ENCODE data around the gene PPM1E. TPM values are rescaled to one million over a fixed set of nuclear protein-coding genes. Genes with fewer than 3 reads are reported as not detected.
"Not testable (repeated sequence)": the region's sequence is repeated elsewhere in the genome, so short reads cannot be mapped to it uniquely, and the experiment has no call there.

The PPM1E gene
- 0.43 and 0.47 TPM in 2 replicates for total RNA-seq (2014; rRNA removed; shearing (Covaris generic))
- polyA plus RNA-seq (2015; cell fraction: cytosol; rRNA removed): 0.98 and 1.0 TPM in 2 replicates
- polyA plus RNA-seq (2015; cell fraction: nucleus; rRNA removed): 1.1 and 1.5 TPM in 2 replicates

DNA sequence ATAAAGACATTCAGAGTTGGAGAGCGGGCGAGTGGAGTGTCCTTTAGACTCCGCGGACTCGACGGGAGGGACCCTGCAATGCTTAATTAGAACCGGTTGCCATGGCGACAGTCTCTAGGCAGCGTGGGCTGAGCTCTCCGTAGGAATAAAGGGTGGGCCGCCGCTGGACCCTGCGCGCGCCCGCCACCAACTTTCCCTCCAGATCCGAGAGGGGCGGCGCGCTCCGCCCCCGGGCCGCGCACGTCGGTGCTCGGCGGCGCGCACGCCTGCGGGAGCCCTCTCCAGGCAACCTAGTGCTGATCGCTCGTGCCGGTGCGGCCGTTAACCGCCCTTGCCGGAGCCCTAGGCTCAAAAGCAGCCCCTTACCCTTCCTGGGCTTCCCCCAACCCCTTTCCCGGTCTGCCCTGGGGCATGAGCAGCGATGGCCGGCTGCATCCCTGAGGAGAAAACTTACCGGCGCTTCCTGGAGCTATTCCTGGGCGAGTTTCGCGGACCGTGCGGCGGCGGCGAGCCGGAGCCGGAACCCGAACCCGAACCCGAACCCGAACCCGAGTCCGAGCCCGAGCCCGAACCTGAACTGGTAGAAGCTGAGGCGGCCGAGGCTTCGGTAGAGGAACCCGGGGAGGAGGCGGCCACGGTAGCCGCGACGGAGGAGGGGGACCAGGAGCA, at the start of gene PPM1E:
Gene PPM1E, plus strand, starts transcription at position 278 of the 669 bp plus-strand sequence.
- DNase-seq (ENCODE audit: low read depth): peak; percentile 64

DNA sequence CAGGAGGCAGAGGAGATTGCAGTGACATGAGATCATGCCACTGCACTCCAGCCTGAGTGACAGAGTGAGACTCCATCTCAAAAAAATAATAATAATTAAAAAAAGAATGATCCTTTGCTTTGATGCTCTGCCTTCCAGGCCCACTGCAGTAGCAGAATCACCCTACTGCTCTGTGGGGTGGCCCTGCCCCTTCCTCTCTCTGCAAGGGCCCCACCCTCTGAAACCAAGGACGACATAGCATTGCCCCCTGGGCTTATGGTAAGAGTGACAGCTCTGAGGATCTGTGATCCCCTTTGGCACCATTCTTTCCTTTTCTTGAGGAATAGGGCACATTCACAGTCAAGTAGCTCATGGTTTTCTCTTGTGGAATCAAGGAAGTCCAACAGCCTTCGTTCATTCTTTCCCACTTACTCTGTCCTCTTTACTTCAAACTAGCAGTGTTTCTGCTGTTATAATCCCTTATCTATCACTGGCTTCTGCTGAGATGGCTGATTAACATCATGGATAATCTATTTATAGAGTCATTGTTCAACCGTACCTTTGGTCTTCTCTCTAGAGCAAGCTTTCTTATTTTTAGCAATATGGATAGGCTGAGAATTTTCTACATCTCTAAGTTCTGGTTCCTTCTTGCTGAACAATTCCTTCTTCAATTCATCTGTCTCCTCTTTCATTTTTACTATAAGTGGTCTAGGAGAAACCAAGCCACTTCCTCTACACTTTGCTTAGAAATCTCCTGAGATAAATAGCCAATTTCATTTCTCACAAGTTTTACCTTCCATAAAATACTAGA, 49.1 kb upstream of the PPM1E start:
- no peak for DNase-seq (ENCODE audit: low read depth)

- no peak for DNase-seq (ENCODE audit: low read depth)
Observed at GRCh38 chr17:58710948-58711552, 44.6 kb upstream of the PPM1E start.

DNA sequence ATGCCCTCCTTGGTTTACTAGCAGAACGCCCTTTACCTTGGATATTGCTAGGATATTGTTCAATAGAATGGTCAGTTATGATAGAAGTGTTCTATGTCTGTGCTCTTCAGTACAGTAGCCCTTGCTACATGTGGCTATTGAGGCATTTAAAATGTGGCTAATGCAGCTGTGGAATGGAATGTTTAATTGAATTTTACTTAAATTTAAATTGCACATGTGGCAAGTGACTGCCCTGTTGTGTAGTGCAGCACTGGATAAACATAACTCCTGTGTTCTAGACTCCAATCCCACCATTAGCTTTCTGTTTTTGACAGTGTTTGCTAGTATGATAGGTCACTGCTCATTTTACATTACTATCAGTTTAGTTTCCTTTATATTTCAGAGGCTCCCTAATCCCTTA, 33.4 kb upstream of the PPM1E start:
- no peak for DNase-seq (ENCODE audit: low read depth)

GRCh38 chr17:58722696-58723095, 33.0 kb upstream of the PPM1E start:
- no peak for DNase-seq (ENCODE audit: low read depth)

DNA sequence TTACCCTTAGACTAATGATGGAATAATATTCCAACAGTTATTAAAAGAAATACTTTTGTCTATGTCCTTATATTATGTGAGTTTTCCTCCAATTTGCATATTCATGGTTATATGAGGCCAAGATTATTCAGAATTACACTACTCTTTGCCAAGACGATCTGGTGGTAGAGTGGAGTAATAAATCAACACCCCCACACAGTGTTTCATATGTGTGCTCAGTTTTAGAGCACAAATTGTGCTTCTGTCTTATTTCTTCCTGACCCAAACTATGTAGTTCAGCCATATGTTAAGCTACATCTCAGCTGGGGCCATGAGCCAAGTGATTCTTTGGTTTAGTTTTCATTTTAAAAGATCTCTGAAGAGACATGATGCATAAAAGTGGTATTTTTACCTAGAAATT, 26.9 kb upstream of the PPM1E start:
- no peak for DNase-seq (ENCODE audit: low read depth)

GRCh38 chr17:58730937-58731336, 24.7 kb upstream of the PPM1E start:
- no peak for DNase-seq (ENCODE audit: low read depth)

DNA sequence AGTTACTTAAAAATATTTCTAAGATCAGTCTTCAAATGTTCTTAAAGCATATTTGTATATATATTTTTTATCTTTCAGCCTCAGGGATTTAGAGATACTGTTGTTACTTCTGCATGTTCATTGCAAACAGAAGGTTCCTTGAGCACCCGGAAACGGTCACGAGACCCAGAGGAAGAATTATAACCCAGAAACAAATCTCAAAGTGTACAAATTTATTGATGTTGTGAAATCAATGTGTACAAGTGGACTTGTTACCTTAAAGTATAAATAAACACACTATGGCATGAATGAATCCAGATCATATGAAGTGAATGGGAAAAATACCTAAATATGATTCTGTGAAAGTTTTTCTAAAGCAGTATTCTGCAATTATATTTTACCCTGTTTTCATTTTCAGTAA, 21.6 kb upstream of the PPM1E start:
- no peak for DNase-seq (ENCODE audit: low read depth)

DNA sequence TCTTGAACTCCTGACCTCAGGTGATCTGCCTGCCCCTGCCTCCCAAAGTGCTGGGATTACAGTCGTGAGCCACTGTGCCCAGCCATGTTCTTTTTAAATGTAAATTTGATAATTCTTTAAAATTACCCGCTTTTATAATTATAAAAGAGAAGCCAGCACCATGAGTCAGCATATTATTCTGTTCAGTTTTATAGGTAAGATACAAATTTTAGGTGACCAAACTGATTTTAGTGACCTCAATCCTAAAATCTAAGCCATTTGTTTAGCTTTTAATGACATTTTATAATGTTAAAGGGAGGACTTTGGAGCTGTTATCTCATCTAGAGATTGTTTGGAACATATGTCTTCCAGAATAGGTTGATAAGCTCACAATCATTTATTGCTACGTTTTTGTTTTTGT, 20.8 kb upstream of the PPM1E start:
- DNase-seq (ENCODE audit: low read depth): no peak

GRCh38 chr17:58741121-58741625, 14.5 kb upstream of the PPM1E start:
- peak; percentile 1 for DNase-seq (ENCODE audit: low read depth)

DNA sequence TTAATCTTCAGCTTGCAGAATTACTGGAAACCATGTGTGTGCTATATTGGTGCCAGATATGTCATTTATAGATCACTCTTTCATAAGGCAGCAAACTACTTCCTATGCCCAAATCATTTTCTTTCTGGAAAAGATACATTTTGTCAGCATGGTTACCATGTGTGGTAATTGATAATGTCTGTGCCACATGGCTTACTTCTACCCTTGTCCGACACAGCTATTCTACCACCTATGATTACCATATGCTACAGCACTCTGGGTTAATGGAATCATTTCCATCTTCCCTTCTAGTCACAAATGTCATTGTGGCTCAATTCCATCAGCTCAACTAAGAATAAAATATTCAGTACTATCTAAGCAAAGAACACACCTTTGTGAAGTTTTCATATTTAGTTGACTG, 8.0 kb upstream of the PPM1E start:
- no peak for DNase-seq (ENCODE audit: low read depth)

GRCh38 chr17:58749627-58750026, 6.0 kb upstream of the PPM1E start:
- not testable (repeated sequence) for DNase-seq (ENCODE audit: low read depth)

DNA sequence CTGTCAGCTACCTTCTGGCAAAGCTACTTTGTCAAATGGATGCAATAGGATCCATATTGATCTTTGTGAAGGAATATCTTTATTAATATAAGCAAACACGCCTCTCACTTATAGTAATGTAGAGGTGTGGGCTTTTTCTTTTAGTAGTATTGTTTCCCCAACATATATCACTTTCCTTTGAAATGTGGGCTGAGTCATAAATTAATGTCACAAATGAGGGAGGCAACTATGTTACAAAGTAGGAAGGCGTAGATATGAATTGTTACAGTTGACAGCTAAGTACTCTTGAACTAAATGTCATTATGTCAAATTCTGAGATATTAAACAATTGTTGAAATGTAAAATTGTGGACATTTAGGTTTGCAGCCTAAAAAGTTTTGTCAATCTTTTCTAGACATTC, 2.6 kb upstream of the PPM1E start:
- no peak for DNase-seq (ENCODE audit: low read depth)

DNA sequence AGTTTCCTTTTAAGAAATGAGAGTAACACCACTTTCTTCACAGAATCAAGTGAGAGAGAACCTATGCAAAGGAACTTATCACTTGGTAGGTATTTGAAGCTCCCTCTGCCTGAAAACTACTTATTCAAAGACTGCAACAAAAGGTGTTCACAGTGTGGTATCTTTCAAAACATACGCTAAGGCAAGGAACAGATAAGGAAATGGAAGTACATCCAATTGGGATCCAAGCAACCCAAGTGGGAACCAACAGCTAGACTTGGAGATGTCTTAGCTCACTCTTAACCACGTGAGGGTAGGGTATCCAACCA, 431 bp upstream of the PPM1E start:
- no peak for DNase-seq (ENCODE audit: low read depth)

- DNase-seq (ENCODE audit: low read depth): peak; percentile 0
Observed at GRCh38 chr17:58756246-58757161, 850 bp downstream of the PPM1E start.

GRCh38 chr17:58757162-58757613, 1.5 kb downstream of the PPM1E start:
- DNase-seq (ENCODE audit: low read depth): no peak

DNA sequence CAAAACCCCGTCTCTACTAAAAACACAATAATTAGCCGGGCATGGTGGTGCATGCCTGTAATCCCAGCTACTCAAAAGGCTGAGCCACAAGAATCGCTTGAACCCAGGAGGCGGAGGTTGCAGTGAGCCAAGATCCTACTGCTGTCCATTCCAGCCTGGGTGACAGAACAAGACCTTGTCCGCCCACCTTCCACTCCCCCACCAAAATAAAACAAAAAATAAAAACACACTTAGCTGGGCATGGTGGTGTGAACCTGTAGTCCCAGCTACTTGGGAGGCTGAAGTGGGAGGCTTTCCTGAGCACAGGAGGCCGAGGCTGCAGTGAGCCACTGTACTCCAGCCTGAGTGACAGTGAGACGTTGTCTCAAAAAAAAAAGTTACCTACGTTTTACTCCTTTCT, 3.2 kb downstream of the PPM1E start:
- DNase-seq (ENCODE audit: low read depth): no peak

DNA sequence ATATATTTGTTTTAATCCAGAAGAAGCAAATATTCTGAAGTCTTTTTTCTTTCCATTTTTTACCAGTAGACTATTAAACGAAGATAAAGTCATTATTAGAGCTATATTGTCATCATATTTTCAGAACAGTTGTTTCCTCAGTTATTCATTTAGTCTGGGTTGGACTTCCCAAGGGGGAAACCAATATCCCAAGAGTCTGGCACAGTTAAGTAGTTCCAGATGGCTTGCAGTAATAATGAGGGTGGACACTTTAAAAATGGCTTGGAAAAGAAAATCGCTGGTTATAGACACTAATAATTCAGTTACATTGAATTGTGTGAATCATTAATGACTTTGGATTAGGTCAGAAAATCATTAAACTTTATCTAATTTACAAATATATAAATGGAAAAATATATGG, 3.9 kb downstream of the PPM1E start:
- no peak for DNase-seq (ENCODE audit: low read depth)

- no peak for DNase-seq (ENCODE audit: low read depth)
Observed at GRCh38 chr17:58760248-58760647, 4.6 kb downstream of the PPM1E start.

DNA sequence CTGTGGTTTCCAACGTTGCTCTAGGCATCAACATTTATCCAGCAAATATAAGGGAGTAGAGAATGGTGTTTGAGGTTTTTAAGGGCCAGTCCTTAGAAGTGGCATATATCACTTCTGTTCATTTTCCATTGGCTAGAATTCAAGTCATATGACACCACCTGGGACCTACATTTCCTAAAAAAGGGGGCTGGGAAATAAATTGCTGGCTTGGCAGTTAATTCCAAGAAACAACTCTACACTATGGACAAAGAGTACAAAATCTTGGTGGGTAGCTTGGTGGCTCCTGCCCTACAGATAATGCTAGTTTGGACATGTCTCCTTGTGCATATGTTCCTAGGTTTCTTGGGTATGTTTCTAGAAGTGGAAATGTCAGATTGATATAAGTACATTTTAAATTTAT, 7.6 kb downstream of the PPM1E start:
- DNase-seq (ENCODE audit: low read depth): no peak

DNA sequence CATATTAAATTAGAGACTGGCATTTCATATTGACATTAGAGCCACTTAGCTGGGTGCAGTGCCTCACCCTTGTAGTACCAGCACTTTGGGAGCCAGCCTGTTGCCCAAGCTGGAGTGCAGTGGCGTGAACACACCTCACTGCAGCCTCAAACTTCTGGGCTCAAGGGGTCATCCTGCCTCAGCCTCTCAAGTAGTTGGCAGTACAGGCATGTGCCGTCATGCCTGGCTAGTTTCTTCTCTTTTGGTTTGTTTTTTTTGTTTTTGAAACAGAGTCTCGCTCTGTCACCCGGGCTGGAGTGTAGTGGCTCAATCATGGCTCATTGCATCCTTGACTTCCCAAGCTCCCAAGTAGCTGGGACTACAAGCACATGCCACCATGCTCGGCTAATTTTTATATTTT, 8.7 kb downstream of the PPM1E start:
- DNase-seq (ENCODE audit: low read depth): no peak
